Fibroblast of skin of scalp (primary cell): ENCODE data around the gene KDM1B. TPM values are rescaled to one million over a fixed set of nuclear protein-coding genes. Genes with fewer than 3 reads are reported as not detected.
A peak's percentile ranks its signal among the peaks of the same experiment; 100 is the strongest.
"Not testable (repeated sequence)": the region's sequence is repeated elsewhere in the genome, so short reads cannot be mapped to it uniquely, and the experiment has no call there.

ENCODE experiments used
- DNase-seq: peaks from one replicate; pipeline ENCODE4 v3.0.0-alpha.2; 2013
- polyA plus RNA-seq, 2 experiments: library from polyadenylated mRNA; unstranded; fragments of 120-200 nt; gene quantifications; one replicate each; pipeline ENCODE4 v1.2.1, GENCODE V29; 2013; ENCODE audit not compliant: insufficient read length in 2 of 2

KDM1B gene
- polyA plus RNA-seq (2013, experiment 1 of 2; ENCODE audit: insufficient read length), result 20.3 TPM
- 20.5 TPM for polyA plus RNA-seq (2013, experiment 2 of 2; ENCODE audit: insufficient read length)

GRCh38 chr6:18155150-18155863 is at the start of gene KDM1B:
TSS of gene KDM1B (plus strand) at chr6:18155422. CDS start at chr6:18159896, 4,474 bp downstream.
- peak; percentile 99 for DNase-seq

- DNase-seq, result no peak
These were observed 48.2 kb upstream of the KDM1B start for GRCh38 chr6:18107061-18107460.

GRCh38 chr6:18110162-18110561 is 45.1 kb upstream of the KDM1B start:
- DNase-seq, result no peak

- DNase-seq, result no peak
These were observed 39.9 kb upstream of the KDM1B start for GRCh38 chr6:18115356-18115755.

- no peak for DNase-seq
These were observed 38.1 kb upstream of the KDM1B start for GRCh38 chr6:18117136-18117535.

- DNase-seq, result no peak
These were observed 36.9 kb upstream of the KDM1B start for GRCh38 chr6:18118330-18118729.

GRCh38 chr6:18119236-18119635 is 36.0 kb upstream of the KDM1B start:
- no peak for DNase-seq

GRCh38 chr6:18121580-18122127 is 33.6 kb upstream of the KDM1B start:
- DNase-seq, result peak; percentile 3

- DNase-seq, result peak; percentile 89
These were observed 32.8 kb upstream of the KDM1B start, which contains the start of gene NHLRC1 for GRCh38 chr6:18122128-18123093. TSS of gene NHLRC1 (minus strand) at chr6:18122677. CDS start at chr6:18122606, 71 bp downstream.

GRCh38 chr6:18126121-18126520 is 29.1 kb upstream of the KDM1B start:
- peak; percentile 43 for DNase-seq

GRCh38 chr6:18132346-18132745 is 22.9 kb upstream of the KDM1B start:
- no peak for DNase-seq

GRCh38 chr6:18135171-18135570 is 20.1 kb upstream of the KDM1B start:
- DNase-seq, result no peak

GRCh38 chr6:18136260-18136659 is 19.0 kb upstream of the KDM1B start:
- no peak for DNase-seq

- DNase-seq, result no peak
These were observed 16.3 kb upstream of the KDM1B start for GRCh38 chr6:18138906-18139305.

GRCh38 chr6:18139935-18140621 is 15.1 kb upstream of the KDM1B start:
- no peak for DNase-seq

GRCh38 chr6:18141805-18142590 is 13.2 kb upstream of the KDM1B start:
- DNase-seq, result no peak

GRCh38 chr6:18142591-18142861 is 12.7 kb upstream of the KDM1B start:
- no peak for DNase-seq

- DNase-seq, result no peak
These were observed 8.1 kb upstream of the KDM1B start for GRCh38 chr6:18147160-18147559.

- DNase-seq, result no peak
These were observed 7.6 kb upstream of the KDM1B start for GRCh38 chr6:18147616-18148015.

- peak; percentile 84 for DNase-seq
These were observed 6.8 kb upstream of the KDM1B start for GRCh38 chr6:18148304-18149025.

GRCh38 chr6:18151391-18151790 is 3.8 kb upstream of the KDM1B start:
- DNase-seq, result not testable (repeated sequence)
